Natural killer cell treated with Interleukin-12 subunit alpha and Interleukin-12 subunit beta and Interleukin-15 and Interleukin-18, amount 100 ng/mL, for 72 hours (primary cell): ENCODE results near the gene GMPPB. TPM values are rescaled to one million over a fixed set of nuclear protein-coding genes. Genes with fewer than 3 reads are reported as not detected.

Experiments used
- ATAC-seq, 2 donors: fragments of 150-1000 bp; cut with Tn5 transposase in 1 of 2; sonication (Bioruptor Pico), chemical (Tn5 transposase) in 1 of 2; 2 replicates each; pipeline ENCODE4 v1.10.0; 2021
- DNase-seq: peaks from one replicate; pipeline ENCODE4 v3.0.0; 2022; ENCODE audit warnings: low spot score
- H3K27ac Mint-ChIP-seq, 2 donors: 1 replicate in 1 of 2; 2 replicates in 1 of 2; pipeline ENCODE4 v1.8.0; 2022; ENCODE audit warnings: mixed read lengths in 2 of 2, mild to moderate bottlenecking in 1 of 2, moderate library complexity in 1 of 2
- H3K27me3 Mint-ChIP-seq, 2 donors: 1 replicate in 1 of 2; 2 replicates in 1 of 2; pipeline ENCODE4 v1.8.0; 2022; ENCODE audit warnings: mixed read lengths in 2 of 2
- H3K36me3 Mint-ChIP-seq: one replicate; pipeline ENCODE4 v1.8.0; 2022; ENCODE audit warnings: mixed read lengths
- H3K4me1 Mint-ChIP-seq, 2 donors: 1 replicate in 1 of 2; 2 replicates in 1 of 2; pipeline ENCODE4 v1.8.0; 2022; ENCODE audit warnings: low read depth in 2 of 2, mixed read lengths in 2 of 2, mild to moderate bottlenecking in 1 of 2
- H3K4me3 Mint-ChIP-seq: one replicate; pipeline ENCODE4 v1.8.0; 2022; ENCODE audit warnings: mixed read lengths
- H3K9me3 Mint-ChIP-seq: 2 replicates; pipeline ENCODE4 v1.8.0; 2022; ENCODE audit warnings: mixed read lengths
- total RNA-seq, 2 donors: library from RNA; stranded (reverse); gene quantifications; one replicate each; pipeline ENCODE4 v1.2.3, GENCODE V29; 2022

GMPPB gene
- total RNA-seq, 2 donors from 2014 or later: 83.5 to 110 TPM

- H3K27ac Mint-ChIP-seq: no peak overlapping the region
- no peak for DNase-seq
- peaks cover 7% of the 10 kb centered on the region for H3K36me3 Mint-ChIP-seq
- no peaks in the 10 kb centered on the region for H3K9me3 Mint-ChIP-seq
- H3K4me3 Mint-ChIP-seq: no peak overlapping the region
- H3K27me3 Mint-ChIP-seq: no peaks in the 10 kb centered on the region
- peaks cover 6 to 9% of the 10 kb centered on the region in 2 donors for H3K4me1 Mint-ChIP-seq
- ATAC-seq: no peak
Observed at GRCh38 chr3:49747792-49748480, 24.2 kb upstream of the GMPPB start.

DNA sequence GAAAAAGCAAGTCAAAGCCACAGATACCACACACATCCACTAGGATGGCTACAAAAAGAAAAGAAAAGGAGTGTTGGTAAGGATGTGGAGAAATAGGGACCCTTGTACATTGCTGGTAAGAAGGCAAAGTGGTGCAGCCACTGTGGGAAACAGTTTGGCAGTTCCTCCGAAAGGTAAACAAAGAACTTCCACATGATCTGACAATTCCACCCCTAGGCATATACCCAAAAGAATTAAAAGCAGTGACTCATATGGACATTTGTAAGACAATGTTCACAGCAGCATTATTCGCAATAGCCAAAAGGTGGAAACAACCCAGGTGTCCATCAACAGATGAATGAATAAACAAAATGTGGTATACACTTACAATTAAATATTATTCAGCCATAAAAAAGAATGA lies 22.2 kb upstream of the GMPPB start:
- no peaks in the 10 kb centered on the region for H3K9me3 Mint-ChIP-seq
- H3K4me3 Mint-ChIP-seq: no peak overlapping the region
- DNase-seq (no peak), ATAC-seq (no peak)
- peaks cover 4 to 8% of the 10 kb centered on the region in 2 donors for H3K4me1 Mint-ChIP-seq
- H3K36me3 Mint-ChIP-seq: peaks cover 7% of the 10 kb centered on the region
- H3K27ac Mint-ChIP-seq: no peak overlapping the region
- H3K27me3 Mint-ChIP-seq: no peaks in the 10 kb centered on the region

GRCh38 chr3:49740427-49740826 lies 16.7 kb upstream of the GMPPB start:
- no peaks in the 10 kb centered on the region for H3K27me3 Mint-ChIP-seq
- no peak for ATAC-seq
- H3K4me1 Mint-ChIP-seq: peaks cover 0 to 13% of the 10 kb centered on the region in 2 donors
- H3K4me3 Mint-ChIP-seq: no peak overlapping the region
- peak overlapping the region in 1 of 2 donors; percentile 21 for H3K27ac Mint-ChIP-seq
- no peaks in the 10 kb centered on the region for H3K9me3 Mint-ChIP-seq
- peaks cover 7% of the 10 kb centered on the region for H3K36me3 Mint-ChIP-seq
- no peak for DNase-seq

DNA sequence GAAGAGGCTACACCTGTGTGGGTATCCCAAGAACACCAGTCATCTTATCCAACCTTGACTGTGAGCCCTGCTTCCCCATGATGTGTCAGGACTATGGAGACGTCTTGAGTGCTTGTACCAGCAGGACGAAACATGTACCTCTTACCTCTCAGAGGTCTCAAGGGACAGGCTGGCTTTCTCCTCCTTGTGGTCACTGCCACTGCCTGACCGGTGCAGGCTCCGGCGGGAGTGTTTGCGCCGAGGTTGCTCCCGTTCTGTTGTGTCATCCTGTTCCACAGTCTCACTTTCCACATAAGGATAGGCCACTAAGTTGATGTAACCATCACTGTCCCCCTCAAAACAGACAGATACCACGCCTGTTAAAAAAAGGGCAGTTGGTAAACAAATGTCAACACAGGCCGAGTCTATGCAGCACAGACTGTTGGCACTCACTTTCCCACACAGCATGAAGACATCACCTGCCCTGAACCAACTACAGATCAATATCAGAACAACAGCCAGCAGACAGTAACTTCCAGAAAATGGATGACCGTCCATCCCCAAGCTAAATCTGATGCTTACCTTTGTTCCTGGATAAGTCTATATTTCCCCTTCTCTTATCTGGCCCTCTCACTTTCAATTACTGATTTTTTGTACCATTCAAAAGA lies 14.4 kb upstream of the GMPPB start:
- Mint-ChIP-seq H3K36me3 (no peaks in the 10 kb centered on the region), H3K27me3 (no peaks in the 10 kb centered on the region), H3K4me1 (peaks cover 0 to 12% of the 10 kb centered on the region in 2 donors), H3K9me3 (no peaks in the 10 kb centered on the region), H3K27ac (peak overlapping the region in 1 of 2 donors; percentile 59), H3K4me3 (no peak overlapping the region)
- DNase-seq: no peak
- ATAC-seq: no peak

GRCh38 chr3:49734752-49735151 lies 11.0 kb upstream of the GMPPB start:
- Mint-ChIP-seq H3K4me1 (peaks cover 0 to 7% of the 10 kb centered on the region in 2 donors), H3K4me3 (no peak overlapping the region), H3K27ac (no peak overlapping the region), H3K27me3 (no peaks in the 10 kb centered on the region), H3K9me3 (no peaks in the 10 kb centered on the region), H3K36me3 (peaks cover 6% of the 10 kb centered on the region)
- no peak for ATAC-seq
- DNase-seq: no peak

DNA sequence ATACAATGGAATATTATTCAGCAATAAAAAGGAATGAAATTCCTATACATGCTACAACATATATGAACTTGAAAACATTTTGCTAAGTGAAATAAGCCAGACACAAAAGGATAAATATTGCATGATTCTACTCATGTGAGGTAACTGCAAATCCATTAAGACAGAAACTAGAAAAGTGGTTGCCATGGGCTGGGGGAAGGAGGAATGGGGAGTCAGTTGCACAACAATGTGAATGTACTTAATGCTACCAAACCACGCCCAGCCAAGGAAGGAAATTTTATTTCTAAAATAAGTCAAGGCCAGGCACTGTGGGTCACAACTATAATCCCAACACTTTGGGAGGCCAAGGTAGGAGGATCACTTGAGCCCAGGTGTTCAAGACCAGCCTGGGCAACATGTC lies 9.8 kb upstream of the GMPPB start:
- no peaks in the 10 kb centered on the region for H3K9me3 Mint-ChIP-seq
- DNase-seq (no peak), ATAC-seq (no peak)
- H3K27me3 Mint-ChIP-seq: no peaks in the 10 kb centered on the region
- peaks cover 6% of the 10 kb centered on the region for H3K36me3 Mint-ChIP-seq
- peak overlapping the region in 1 of 2 donors; percentile 7 for H3K27ac Mint-ChIP-seq
- peaks cover 0 to 5% of the 10 kb centered on the region in 2 donors for H3K4me1 Mint-ChIP-seq
- H3K4me3 Mint-ChIP-seq: no peak overlapping the region

DNA sequence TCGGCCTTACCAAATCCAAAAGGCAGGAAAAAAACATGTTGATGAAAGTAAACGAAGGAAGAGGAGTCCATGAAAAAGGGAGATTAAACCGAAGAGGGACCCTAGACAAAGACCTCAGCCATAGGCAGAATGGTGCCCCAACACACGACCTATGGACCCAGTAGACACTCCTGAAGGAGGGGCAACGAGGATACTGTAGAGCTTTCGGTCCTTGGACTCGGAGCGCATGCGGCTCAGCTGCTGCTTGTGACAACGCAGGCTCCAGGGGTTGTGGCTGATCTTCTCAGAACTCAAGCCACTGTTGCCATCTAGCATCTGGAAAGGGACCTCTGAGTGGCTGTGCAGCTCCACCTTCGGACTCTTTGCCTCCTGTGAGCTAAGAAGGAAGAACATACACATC lies 8.8 kb upstream of the GMPPB start:
- no peak overlapping the region for H3K4me3 Mint-ChIP-seq
- H3K27me3 Mint-ChIP-seq: no peaks in the 10 kb centered on the region
- H3K4me1 Mint-ChIP-seq: peaks cover 0 to 4% of the 10 kb centered on the region in 2 donors
- peaks cover 6% of the 10 kb centered on the region for H3K36me3 Mint-ChIP-seq
- H3K27ac Mint-ChIP-seq: no peak overlapping the region
- no peak for ATAC-seq
- DNase-seq: no peak
- H3K9me3 Mint-ChIP-seq: no peaks in the 10 kb centered on the region

GRCh38 chr3:49729966-49730609 lies 6.3 kb upstream of the GMPPB start:
- Mint-ChIP-seq H3K27me3 (no peaks in the 10 kb centered on the region), H3K4me1 (no peaks in the 10 kb centered on the region), H3K36me3 (peaks cover 6% of the 10 kb centered on the region), H3K9me3 (no peaks in the 10 kb centered on the region), H3K27ac (no peak overlapping the region), H3K4me3 (no peak overlapping the region)
- DNase-seq: no peak
- ATAC-seq: no peak

DNA sequence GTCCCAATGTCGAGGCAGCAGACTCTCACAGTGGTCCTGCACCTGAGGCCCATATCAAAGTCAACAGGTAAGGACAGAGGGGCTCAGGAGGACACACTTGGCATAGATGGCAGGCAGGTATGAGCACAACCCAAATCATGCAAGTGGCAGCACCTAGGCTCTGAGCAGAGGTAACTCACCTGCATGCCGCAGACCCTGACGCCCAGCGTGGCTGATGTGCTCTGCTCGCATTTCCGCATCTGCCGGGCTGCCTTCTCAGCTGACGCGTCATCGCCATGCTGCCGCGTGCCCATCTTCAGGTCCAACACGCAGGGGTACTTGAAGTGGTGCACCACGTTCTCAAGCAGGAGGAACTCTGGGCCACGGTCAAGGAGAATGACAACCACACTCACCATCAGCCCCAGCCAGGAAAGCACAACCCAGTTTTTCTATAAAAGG lies 4.2 kb upstream of the GMPPB start:
- no peaks in the 10 kb centered on the region for H3K9me3 Mint-ChIP-seq
- H3K27me3 Mint-ChIP-seq: no peaks in the 10 kb centered on the region
- ATAC-seq (no peak), DNase-seq (no peak)
- H3K4me3 Mint-ChIP-seq: no peak overlapping the region
- peaks cover 6% of the 10 kb centered on the region for H3K36me3 Mint-ChIP-seq
- H3K27ac Mint-ChIP-seq: no peak overlapping the region
- peaks cover 4 to 5% of the 10 kb centered on the region in 2 donors for H3K4me1 Mint-ChIP-seq

- DNase-seq: no peak
- Mint-ChIP-seq H3K9me3 (no peaks in the 10 kb centered on the region), H3K27ac (no peak overlapping the region), H3K4me3 (no peak overlapping the region), H3K36me3 (peaks cover 6% of the 10 kb centered on the region), H3K4me1 (peaks cover 9% of the 10 kb centered on the region in 2 donors), H3K27me3 (no peaks in the 10 kb centered on the region)
- no peak for ATAC-seq
Observed at GRCh38 chr3:49727154-49727923, 3.6 kb upstream of the GMPPB start.

DNA sequence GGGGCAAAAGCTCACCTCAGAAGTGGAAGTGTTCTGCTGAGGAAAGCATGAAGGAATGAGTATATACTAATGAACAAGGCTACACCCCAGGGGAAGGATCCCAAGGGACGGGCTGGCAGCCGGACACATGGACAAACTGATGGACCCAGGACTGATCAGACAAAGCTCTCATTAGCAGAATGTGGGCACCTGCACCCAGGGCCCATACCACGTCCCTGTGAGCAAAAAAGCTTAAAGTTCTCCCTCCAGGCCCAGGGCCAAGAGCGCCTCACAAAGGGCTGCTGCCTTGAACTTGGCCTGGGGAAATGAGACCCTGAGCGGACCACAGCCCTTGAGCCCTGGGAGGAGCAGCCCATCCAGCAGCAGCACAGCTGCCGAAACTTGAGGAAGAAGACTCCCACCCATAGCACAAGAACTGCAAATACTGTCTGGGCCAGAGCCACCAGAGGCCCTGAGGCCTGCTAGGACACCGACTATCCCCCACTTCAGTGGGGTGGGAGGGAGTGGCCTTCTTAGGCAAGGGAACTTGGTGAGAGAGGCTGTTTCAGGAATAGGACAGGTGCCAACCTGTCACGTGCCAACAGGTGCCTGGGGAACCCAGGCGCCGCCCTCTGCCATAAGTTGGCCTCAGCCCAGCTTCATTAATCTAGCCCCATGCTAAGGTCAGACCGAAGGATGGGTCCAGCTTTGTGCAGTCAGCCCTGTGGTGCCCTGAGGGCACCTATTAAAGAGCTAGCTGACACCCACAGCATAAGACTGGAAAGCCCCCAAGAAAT lies 2.3 kb upstream of the GMPPB start:
- ATAC-seq (no peak), DNase-seq (no peak)
- Mint-ChIP-seq H3K27me3 (no peaks in the 10 kb centered on the region), H3K27ac (peak overlapping the region in 1 of 2 donors; percentile 78), H3K4me3 (no peak overlapping the region), H3K4me1 (peaks cover 13 to 14% of the 10 kb centered on the region in 2 donors), H3K36me3 (peaks cover 3% of the 10 kb centered on the region), H3K9me3 (no peaks in the 10 kb centered on the region)

GRCh38 chr3:49724586-49724985 lies 835 bp upstream of the GMPPB start:
- Mint-ChIP-seq H3K4me1 (peaks cover 19 to 27% of the 10 kb centered on the region in 2 donors), H3K9me3 (no peaks in the 10 kb centered on the region), H3K4me3 (peak overlapping the region; percentile 89), H3K27ac (peak overlapping the region; percentile 93 to 97), H3K27me3 (no peaks in the 10 kb centered on the region), H3K36me3 (no peaks in the 10 kb centered on the region)
- DNase-seq: no peak
- ATAC-seq: no peak

DNA sequence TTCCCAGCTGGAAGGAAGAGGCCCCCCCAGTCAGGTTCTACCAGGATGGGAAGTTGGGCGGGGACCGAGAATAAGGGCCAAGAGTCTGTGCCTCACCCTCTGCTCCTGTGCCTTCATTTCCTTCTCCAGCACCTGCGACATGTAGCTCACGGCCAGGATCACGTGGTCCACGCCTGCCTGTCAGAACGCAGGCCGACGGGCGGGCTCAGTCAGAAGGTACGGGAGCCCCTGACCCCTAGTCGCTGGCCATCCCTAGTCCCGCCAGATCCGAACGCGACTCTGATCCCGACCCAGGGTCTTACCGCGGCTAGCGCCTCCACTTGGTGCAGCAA lies 489 bp downstream of the GMPPB start:
- Mint-ChIP-seq H3K36me3 (no peaks in the 10 kb centered on the region), H3K4me3 (peak overlapping the region; percentile 89)

More for the DNA sequence above, 489 bp downstream of the GMPPB start:
- Mint-ChIP-seq H3K9me3 (no peaks in the 10 kb centered on the region), H3K4me1 (peaks cover 29 to 38% of the 10 kb centered on the region in 2 donors), H3K27me3 (no peaks in the 10 kb centered on the region), H3K27ac (peak overlapping the region; percentile 93 to 97)
- DNase-seq: peak; percentile 79
- ATAC-seq: peak; percentile 16 to 41
